ACC112 (cell line): ENCODE results near the gene PPID.
A peak's percentile ranks its signal among the peaks of the same experiment; 100 is the strongest.

Source experiments
- H2AFZ ChIP-seq: fragments of 200-600 bp; sonication (generic); one replicate; pipeline ENCODE4 v1.6.0; 2017; ENCODE audit warnings: antibody characterized with exemption, low read length; ENCODE audit not compliant: unreplicated experiment
- H3K27ac ChIP-seq: fragments of 200-600 bp; sonication (generic); 2 replicates; pipeline ENCODE4 v1.5.1; 2014; ENCODE audit warnings: low read depth, mild to moderate bottlenecking, antibody characterized with exemption, low read length, moderate library complexity
- H3K27me3 ChIP-seq: fragments of 200-600 bp; sonication (generic); 2 replicates; pipeline ENCODE4 v1.6.1; 2014; ENCODE audit warnings: mild to moderate bottlenecking, antibody characterized with exemption, low read length, moderate library complexity, mixed read lengths; ENCODE audit not compliant: insufficient read depth
- H3K36me3 ChIP-seq: fragments of 200-600 bp; sonication (generic); 2 replicates; pipeline ENCODE4 v1.6.1; 2016; ENCODE audit warnings: mild to moderate bottlenecking, antibody characterized with exemption, low read length, moderate library complexity, mixed read lengths; ENCODE audit not compliant: insufficient read depth
- H3K4me1 ChIP-seq: fragments of 200-600 bp; sonication (generic); one replicate; pipeline ENCODE4 v1.6.1; 2016; ENCODE audit warnings: low read length, mixed read lengths; ENCODE audit not compliant: insufficient read depth, unreplicated experiment, control insufficient read depth
- H3K4me3 ChIP-seq: fragments of 200-600 bp; sonication (generic); 2 replicates; pipeline ENCODE4 v1.5.1; 2014; ENCODE audit warnings: mild to moderate bottlenecking, low read depth, low read length
- H3K79me2 ChIP-seq: fragments of 200-600 bp; sonication (generic); one replicate; pipeline ENCODE4 v1.6.0; 2016; ENCODE audit warnings: low read length; ENCODE audit not compliant: control insufficient read depth, unreplicated experiment, insufficient read depth

The PPID gene

DNA sequence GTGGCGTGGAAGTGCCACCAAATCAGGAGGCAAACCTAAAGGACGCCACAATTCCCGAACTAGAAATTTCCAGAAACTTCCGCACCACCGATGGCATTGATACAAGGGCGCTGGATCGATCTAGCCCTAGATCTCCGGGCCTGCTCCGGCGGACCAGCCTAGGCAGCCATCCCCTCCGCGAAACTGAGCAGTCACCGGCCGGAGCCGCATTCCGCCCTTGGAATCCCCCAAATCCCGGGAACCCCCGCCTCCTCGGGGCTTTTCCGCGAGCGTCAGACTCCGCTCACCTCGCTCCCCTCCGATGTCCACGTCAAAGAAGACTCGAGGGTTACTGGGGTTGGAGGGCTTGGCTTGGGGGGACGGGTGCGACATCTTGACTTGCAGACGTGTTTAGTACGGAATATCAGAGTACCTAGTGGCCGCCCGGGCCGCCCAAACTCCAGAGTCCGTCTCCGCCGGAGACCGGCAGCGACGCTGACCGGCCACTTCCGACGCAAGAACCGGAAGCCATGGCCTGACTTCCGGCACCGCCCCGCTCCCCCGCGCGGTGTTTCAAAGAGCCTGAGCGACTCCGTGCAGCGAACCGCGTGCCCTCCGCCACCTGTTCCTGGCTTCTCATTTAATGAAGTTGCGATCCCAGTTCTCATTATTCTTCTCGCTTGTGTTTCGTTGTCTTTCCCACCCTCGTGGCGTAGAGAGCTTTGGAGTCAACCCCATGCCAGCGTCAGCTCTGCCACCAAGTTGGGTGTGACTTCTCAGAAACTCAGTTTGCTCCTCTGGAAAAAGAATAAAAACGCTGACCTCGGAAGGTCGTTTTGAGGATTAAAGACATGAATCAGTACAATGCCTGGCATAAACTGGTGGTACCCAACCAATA, at the start of gene PPID:
Gene PPID (minus strand): TSS at position 480 of the 877 bp plus-strand sequence. CDS start 108 bp downstream, at position 372.
- Histone ChIP-seq H2AFZ (peak within 1 kb of the TSS; percentile 98), H3K79me2 (peaks cover 23% of the 10 kb centered on the region), H3K4me1 (no peaks in the 10 kb centered on the region), H3K36me3 (peaks cover 17% of the 10 kb centered on the region), H3K4me3 (peak within 1 kb of the TSS; percentile 80), H3K27me3 (0 out of 2 replicates have a peak, but pooled peaks cover 1% of the 10 kb centered on the region), H3K27ac (peak within 1 kb of the TSS; percentile 77)

DNA sequence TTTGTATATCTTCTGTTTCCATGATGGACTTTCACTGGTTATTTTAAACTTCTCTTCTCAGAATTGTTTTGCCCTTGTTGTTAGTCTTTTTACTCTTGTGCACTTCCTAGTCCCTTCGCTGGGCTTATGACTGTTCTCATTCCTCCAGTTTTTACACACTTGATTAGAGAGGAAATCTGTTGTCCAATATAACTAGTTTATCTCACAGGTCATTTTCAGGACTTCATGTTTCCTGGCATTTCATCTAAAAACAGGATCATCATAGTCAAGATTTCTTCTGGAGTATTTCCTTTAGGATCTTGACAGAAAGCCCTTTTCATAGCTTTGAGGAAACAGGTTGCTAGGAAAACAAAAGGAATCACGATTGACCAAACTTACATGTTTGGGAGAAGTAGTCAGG, 48.6 kb upstream of the PPID start:
- Histone ChIP-seq H3K79me2 (peaks cover 64% of the 10 kb centered on the region), H3K27me3 (no peaks in the 10 kb centered on the region), H3K27ac (no peak overlapping the region), H3K36me3 (no peaks in the 10 kb centered on the region), H2AFZ (no peak overlapping the region), H3K4me3 (no peak overlapping the region), H3K4me1 (peaks cover 32% of the 10 kb centered on the region)

DNA sequence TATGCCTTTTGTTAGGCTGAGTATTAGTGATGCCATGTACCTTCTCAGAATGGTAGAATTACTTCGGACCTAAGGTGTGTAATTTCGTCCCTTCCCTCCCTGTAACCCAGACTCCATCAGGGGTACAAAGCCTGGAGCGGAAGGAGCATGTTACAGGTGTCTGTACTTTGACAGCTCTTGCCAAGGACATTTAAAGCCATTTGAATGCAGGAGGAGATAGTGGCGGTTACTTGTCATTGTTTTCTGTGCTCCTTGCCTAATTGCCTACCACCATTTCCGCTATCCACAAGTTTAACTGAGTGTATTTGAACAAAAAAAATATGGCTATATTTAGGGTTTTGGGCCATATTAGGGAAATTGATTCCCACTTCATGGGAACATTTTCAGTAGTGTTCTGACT, 47.5 kb upstream of the PPID start:
- Histone ChIP-seq H3K27ac (no peak overlapping the region), H3K27me3 (no peaks in the 10 kb centered on the region), H3K4me1 (peaks cover 31% of the 10 kb centered on the region), H3K4me3 (peak overlapping the region; percentile 98; the same call in 1 of the 2 replicates), H3K79me2 (peaks cover 55% of the 10 kb centered on the region), H3K36me3 (no peaks in the 10 kb centered on the region), H2AFZ (no peak overlapping the region)

DNA sequence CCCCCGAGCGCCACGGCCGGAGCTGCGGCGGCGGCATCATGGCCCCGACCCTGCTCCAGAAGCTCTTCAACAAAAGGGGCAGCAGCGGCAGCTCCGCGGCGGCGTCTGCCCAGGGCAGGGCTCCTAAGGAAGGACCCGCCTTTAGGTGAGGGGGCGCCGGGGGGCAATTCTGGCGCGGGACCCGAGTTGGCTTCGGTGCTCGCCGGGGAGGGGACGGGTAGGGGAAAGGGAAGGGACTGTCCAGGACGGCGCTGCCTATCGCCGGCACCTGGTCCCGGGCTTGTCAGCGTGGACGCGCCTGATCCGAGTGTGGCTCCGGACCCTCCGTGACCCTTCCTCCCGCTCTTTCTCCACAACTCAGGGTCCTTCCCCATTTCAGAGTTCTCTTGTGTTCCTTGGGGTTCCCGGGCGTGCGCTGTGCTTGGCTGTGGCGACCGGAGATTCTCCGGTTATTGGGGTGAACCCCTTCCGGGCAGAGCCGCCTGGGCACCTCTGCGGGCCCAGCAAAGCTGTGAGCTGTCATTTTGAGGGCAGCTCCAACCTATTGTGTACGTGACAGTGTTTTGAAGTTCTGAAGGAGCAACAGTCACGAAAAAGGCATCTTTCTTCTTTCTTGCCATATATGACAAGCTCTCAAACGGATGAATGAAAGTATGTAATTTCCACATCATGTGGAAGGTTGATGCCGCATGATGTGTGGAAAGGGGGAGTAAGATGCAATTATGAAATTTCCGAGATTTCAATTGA, 46.2 kb upstream of the PPID start:
- peaks cover 18% of the 10 kb centered on the region for H3K4me1 ChIP-seq
- no peaks in the 10 kb centered on the region for H3K36me3 ChIP-seq
- peaks cover 47% of the 10 kb centered on the region for H3K79me2 ChIP-seq
- peak overlapping the region; percentile 85 for H2AFZ ChIP-seq
- H3K4me3 ChIP-seq: peak overlapping the region; percentile 98
- H3K27ac ChIP-seq: peak overlapping the region; percentile 18; the same call in 1 of the 2 replicates
- no peaks in the 10 kb centered on the region for H3K27me3 ChIP-seq

DNA sequence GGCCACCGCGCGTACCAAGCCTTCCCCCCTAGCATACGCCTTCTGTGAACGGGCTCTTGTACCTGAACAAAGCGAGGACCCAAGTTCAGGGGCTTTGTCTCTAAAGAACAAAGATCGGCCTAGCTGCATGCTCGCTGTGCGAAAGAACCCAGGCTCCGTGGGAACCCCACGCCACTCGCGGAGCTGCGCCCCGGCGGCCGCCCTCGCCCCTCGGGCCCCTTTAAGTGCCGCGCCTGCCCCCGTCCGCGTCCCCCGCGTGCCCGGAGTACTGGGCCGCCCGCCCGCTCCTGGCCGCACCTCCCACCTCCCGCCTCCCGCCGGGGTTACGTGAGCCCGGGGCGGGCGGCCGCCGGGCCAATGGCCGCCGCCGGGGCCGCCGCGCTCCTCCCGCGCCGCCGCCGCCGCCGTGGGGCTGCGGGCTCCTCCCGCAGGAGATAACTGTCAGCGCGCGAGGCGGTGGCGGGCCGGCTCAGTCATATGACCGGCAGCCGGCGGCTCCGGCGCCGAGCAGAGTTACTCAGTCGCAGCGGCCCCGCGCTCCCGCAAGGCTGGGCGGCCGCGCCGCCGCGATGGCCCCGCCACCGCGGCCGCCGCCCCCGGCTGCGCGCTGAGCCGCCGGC, 45.5 kb upstream of the PPID start, which contains the start of gene FNIP2:
Gene FNIP2 (plus strand): TSS at position 472 of the 620 bp plus-strand sequence. CDS start 187 bp downstream, outside the sequence.
- Histone ChIP-seq H3K27ac (peak within 1 kb of the TSS; percentile 18; the same call in 1 of the 2 replicates), H2AFZ (peak within 1 kb of the TSS; percentile 100), H3K4me3 (peak within 1 kb of the TSS; percentile 98)

DNA sequence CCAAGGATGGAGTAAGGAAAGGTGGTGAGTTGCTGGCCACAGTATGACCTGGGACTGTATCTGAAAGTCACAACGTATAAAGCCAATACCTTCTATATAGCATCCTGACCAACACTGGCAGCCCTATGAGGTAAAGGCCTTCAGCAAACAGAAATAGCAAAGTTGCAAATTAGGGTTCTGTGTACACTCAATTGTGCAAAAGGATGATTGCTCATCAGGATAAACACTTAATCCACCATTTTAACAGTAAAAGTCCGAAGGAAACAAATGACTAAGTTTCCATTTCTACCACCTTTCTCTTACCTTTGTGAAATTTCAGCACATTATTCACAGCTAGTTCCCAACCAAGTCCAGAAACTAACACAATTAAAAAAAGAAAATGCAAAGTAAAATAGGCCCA, 44.3 kb upstream of the PPID start:
- peaks cover 31% of the 10 kb centered on the region for H3K79me2 ChIP-seq
- no peak overlapping the region for H3K27ac ChIP-seq
- H3K36me3 ChIP-seq: no peaks in the 10 kb centered on the region
- no peak overlapping the region for H2AFZ ChIP-seq
- peaks cover 18% of the 10 kb centered on the region for H3K4me1 ChIP-seq
- H3K27me3 ChIP-seq: no peaks in the 10 kb centered on the region
- no peak overlapping the region for H3K4me3 ChIP-seq

More for the DNA sequence above, 45.5 kb upstream of the PPID start, which contains the start of gene FNIP2:
- no peaks in the 10 kb centered on the region for H3K27me3 ChIP-seq
- peaks cover 18% of the 10 kb centered on the region for H3K4me1 ChIP-seq
- peaks cover 42% of the 10 kb centered on the region for H3K79me2 ChIP-seq
- H3K36me3 ChIP-seq: no peaks in the 10 kb centered on the region

DNA sequence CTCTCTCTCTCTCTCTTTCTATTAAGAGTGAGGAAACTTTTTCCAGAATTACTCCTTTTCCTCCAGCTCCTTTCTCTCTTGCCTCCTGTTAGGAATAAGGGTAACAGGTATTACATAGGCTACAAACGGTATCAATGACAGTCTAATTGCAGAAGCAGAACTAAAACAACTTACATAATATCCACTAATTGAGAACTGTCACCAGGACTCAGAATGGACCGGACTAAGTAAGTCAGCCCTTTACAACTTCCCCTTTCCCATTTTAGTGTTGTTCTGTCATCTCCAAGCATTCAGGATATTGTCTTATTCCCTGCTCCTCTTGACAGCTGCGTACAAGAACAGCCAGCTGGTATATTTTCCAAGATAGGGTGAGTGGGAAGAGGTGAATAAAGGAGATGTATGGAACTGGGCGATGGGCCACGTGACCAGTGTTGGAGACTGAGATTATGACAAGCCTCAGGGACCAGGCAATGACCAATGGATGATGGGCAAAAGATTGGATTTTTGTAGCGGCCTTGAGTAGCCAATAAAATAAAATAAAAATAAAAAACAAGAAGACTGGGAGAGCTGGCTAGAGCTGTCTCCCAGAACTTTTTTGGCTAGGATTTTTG, 43.3 kb upstream of the PPID start:
- Histone ChIP-seq H3K27me3 (no peaks in the 10 kb centered on the region), H3K79me2 (peaks cover 22% of the 10 kb centered on the region), H3K27ac (no peak overlapping the region), H2AFZ (no peak overlapping the region), H3K4me1 (peaks cover 16% of the 10 kb centered on the region), H3K4me3 (no peak overlapping the region), H3K36me3 (no peaks in the 10 kb centered on the region)

DNA sequence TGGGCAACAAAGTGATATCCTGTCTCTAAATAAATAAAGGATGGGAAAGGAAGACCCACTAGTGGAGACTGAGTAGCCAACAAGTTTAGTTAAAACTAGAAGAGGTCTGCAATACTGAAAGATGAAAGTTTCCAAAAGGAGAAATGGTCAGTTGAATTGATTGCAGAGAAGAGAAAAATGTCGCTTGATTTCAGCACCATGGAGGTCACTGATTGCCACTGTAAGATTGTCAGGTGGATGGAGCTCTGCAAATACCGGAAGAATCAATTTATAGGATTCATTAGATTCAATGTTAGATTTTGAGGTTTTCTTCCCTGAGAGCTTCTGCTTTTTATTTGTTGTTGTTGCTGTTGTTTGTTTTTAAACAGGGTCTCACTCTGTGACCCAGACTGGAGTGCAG, 40.3 kb upstream of the PPID start:
- Histone ChIP-seq H3K27me3 (no peaks in the 10 kb centered on the region), H3K4me1 (peaks cover 4% of the 10 kb centered on the region), H3K4me3 (no peak overlapping the region), H3K36me3 (no peaks in the 10 kb centered on the region), H3K79me2 (no peaks in the 10 kb centered on the region), H2AFZ (no peak overlapping the region), H3K27ac (no peak overlapping the region)

DNA sequence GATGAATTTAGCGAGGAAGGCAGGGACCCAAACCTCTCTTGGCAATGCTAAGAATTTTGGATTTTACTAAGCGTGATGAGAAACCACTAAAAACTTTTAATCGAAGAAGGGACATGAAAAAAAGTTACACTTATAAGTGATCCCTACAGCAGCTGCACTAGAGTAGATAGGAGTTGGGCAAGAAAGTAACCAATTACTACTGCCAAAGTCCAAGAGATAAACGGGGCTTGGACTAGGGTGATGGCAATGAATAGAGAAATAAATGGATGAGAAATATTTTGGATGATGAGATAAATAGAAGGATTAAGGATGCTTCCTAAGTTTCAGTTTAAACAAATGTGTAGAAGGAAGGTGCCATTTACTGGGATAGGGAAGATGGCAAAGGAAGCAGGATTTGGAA, 39.4 kb upstream of the PPID start:
- Histone ChIP-seq H3K4me3 (no peak overlapping the region), H3K27me3 (no peaks in the 10 kb centered on the region), H3K79me2 (no peaks in the 10 kb centered on the region), H2AFZ (no peak overlapping the region), H3K4me1 (no peaks in the 10 kb centered on the region), H3K27ac (no peak overlapping the region), H3K36me3 (no peaks in the 10 kb centered on the region)

DNA sequence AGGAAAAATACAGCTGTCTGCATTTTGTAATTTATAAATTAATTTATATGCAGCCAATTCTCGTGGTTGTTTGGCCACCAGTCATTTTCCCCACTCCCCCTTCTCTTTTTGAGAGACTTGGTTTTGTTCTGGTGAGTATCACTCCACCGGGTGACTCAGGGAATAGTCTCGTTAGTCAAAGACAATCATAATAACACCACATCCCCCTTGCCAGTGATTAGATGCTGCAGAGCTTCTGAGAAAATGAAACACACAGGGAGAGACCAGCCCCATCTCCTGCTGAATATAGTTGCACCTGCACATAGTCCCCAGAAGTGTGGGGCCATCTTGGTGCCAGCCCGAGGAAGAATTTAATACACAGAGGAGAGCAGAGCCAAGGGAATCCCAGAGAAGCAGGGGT, 37.7 kb upstream of the PPID start:
- Histone ChIP-seq H3K27me3 (no peaks in the 10 kb centered on the region), H3K4me1 (no peaks in the 10 kb centered on the region), H3K4me3 (no peak overlapping the region), H3K36me3 (no peaks in the 10 kb centered on the region), H3K79me2 (no peaks in the 10 kb centered on the region), H3K27ac (no peak overlapping the region), H2AFZ (no peak overlapping the region)
